ENCODE data around the gene ELP5. TPM values are rescaled to one million over a fixed set of nuclear protein-coding genes. Genes with fewer than 3 reads are reported as not detected.
"Not testable (repeated sequence)": the region's sequence is repeated elsewhere in the genome, so short reads cannot be mapped to it uniquely, and the experiment has no call there.

Gene ELP5
- total and polyA plus RNA-seq, 7 donors: 28.4 to 70.9 (median 34.3) TPM

DNA sequence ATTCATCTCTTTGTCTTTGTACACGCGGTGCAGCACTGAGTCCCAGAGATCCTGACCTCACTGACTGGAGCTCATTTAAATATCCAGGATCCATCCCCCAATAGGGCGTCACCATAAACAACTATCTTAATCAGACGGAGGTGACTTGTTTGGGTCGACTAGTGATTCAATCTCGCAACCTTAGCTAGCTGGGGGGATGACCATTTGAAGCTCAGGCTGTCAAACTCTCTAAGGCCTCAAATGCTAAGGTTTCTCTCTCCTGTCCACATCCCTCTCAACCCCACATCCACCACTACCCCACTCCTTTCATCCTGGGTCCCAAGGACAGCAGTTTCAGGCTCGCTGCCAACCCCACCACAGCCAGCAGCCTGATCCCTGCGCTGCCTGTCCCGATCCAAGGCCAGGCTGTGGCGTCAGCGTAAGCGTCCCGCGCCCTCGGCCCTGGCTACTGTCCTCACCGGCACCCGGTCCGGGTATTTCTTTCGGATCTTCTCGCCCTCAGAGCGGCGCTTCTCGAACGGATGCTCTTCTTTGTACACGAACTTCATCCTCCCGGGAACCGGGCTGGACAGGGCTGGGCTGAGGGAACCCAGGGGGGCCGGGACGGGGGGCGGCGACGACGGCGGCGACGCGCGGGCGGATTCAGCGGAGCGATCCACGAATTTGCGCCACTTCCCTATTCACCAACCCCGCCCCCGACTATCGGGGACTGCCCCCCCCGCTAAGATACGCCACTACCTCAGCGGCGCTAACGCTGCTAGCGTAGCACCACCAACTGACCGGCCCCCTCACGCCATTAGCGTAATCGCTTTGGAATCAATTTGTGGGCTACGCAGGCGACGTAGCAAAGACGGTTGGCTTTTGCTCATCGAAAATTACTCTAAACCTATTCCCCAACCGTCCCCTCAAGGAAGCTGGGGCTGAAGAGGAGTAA lies 10.0 kb upstream of the ELP5 start, which contains the start of gene GABARAP:
GABARAP (minus strand) TSS at position 667 of the 934 bp plus-strand sequence; CDS start at position 548, 119 bp downstream.
- H3K4me1 ChIP-seq: peaks cover 0 to 38% (median 35%) of the 10 kb centered on the region in 4 donors
- peak; percentile 97 for DNase-seq
- no peak for TF ChIP-seq EP300 (IDR thresholded peaks at IDR 0.05)
- TF ChIP-seq, protein P1, sequence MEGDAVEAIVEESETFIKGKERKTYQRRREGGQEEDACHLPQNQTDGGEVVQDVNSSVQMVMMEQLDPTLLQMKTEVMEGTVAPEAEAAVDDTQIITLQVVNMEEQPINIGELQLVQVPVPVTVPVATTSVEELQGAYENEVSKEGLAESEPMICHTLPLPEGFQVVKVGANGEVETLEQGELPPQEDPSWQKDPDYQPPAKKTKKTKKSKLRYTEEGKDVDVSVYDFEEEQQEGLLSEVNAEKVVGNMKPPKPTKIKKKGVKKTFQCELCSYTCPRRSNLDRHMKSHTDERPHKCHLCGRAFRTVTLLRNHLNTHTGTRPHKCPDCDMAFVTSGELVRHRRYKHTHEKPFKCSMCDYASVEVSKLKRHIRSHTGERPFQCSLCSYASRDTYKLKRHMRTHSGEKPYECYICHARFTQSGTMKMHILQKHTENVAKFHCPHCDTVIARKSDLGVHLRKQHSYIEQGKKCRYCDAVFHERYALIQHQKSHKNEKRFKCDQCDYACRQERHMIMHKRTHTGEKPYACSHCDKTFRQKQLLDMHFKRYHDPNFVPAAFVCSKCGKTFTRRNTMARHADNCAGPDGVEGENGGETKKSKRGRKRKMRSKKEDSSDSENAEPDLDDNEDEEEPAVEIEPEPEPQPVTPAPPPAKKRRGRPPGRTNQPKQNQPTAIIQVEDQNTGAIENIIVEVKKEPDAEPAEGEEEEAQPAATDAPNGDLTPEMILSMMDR (IDR thresholded peaks at IDR 0.05): no peak
- TF ChIP-seq POLR2A (IDR thresholded peaks at IDR 0.05): peak; percentile 71 to 77
- TF ChIP-seq POLR2AphosphoS5 (IDR thresholded peaks at IDR 0.05): peak; percentile 74 to 85 (median 80)
- no peaks in the 10 kb centered on the region for H3K9me3 ChIP-seq
- 0% methylated on average over 62 of the region's 62 CpGs for WGBS, 2 donors
- H3K27me3 ChIP-seq: no peaks in the 10 kb centered on the region
- H3K27ac ChIP-seq: peak within 1 kb of the TSS; percentile 96 to 99 (median 98)
- H3K36me3 ChIP-seq: peaks cover 20 to 50% (median 30%) of the 10 kb centered on the region in 4 donors
- intact Hi-C loops (cut with DNase I): loop anchor here (5.0 kb wide), 3 partner anchors 65 to 600 kb away; partner anchors contain the start of genes EIF5A and TMEM256
- H3K4me3 ChIP-seq: peak within 1 kb of the TSS; percentile 74 to 100 (median 94)

DNA sequence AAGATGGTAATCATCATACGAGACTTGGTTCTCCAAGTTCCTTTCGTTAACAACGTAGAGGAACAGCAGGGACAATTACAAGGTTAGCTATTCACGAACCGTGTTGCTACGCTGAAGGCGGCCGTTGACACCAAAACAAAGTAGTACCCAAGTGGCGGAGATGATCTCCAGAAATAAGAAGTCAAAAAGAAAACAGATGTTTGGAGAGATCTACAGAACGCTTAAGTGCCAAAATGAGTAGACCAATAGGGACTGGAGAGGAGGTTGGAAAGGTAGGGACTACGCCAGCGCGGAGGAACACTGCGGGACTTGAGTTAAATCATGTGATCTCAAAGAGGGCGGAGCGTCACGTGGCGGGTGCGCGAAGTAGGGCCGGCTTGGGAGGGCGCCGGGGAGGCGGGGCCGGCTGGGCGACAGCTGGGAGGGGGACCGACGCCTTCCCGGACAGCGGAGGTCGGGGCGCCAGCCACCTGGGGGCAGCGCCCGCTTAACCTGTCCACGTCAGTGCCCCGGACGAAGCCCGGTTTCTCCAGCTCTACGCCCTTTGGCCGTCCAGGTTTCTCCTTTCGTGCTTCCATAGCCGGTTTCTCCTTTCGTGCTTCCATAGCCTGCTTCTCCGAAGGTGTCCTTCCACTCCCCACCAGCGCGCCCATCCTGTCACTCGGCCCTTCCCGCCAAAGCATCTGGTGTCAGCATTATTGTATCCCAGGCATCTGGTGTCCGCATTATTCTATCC lies 9.1 kb upstream of the ELP5 start:
- TF ChIP-seq EP300 (IDR thresholded peaks at IDR 0.05) (peak in 2 of 4 donors; percentile 87 to 88), POLR2AphosphoS5 (IDR thresholded peaks at IDR 0.05) (peak; percentile 84 to 96 (median 92)), POLR2A (IDR thresholded peaks at IDR 0.05) (peak in 1 of 2 donors; percentile 64)
- TF ChIP-seq, protein P1 (IDR thresholded peaks at IDR 0.05): no peak
- intact Hi-C loops (cut with DNase I): loop anchor here (5.0 kb wide), 3 partner anchors 64 to 599 kb away; partner anchors contain the start of genes EIF5A and TMEM256
- peak overlapping the region; percentile 96 to 99 (median 98) for H3K27ac ChIP-seq

DNA sequence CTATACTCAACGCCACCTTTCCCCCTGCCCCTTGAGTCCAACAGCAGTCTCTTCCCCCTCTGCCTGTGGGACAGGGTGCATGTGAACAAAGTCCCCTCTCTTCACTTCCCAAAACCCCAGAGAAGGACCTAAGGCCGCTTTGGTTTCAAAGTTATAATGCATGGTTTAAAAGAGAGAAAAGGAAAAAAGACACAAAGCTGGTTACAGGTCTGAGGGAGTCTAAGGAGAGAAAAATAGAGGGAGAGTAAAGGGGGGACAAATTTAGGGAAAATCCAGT lies 8.6 kb upstream of the ELP5 start:
- TF ChIP-seq, protein P1 (IDR thresholded peaks at IDR 0.05): no peak
- no peak for TF ChIP-seq EP300 (IDR thresholded peaks at IDR 0.05)
- TF ChIP-seq POLR2A (IDR thresholded peaks at IDR 0.05): no peak
- no peak for TF ChIP-seq POLR2AphosphoS5 (IDR thresholded peaks at IDR 0.05)
- H3K27me3 ChIP-seq: no peaks in the 10 kb centered on the region
- H3K4me1 ChIP-seq: peaks cover 0 to 31% (median 29%) of the 10 kb centered on the region in 4 donors
- intact Hi-C loops (cut with DNase I): loop anchor here (5.0 kb wide), 3 partner anchors 64 to 599 kb away; partner anchors contain the start of genes EIF5A and TMEM256
- DNase-seq: no peak
- H3K4me3 ChIP-seq: peak overlapping the region; percentile 74 to 100 (median 94)
- H3K27ac ChIP-seq: peak overlapping the region; percentile 96 to 99 (median 98)
- 23 to 54% methylated on average over 2 of the region's 2 CpGs for WGBS, 2 donors
- no peaks in the 10 kb centered on the region for H3K9me3 ChIP-seq
- peaks cover 20 to 49% (median 31%) of the 10 kb centered on the region in 4 donors for H3K36me3 ChIP-seq

More for the DNA sequence above, 9.1 kb upstream of the ELP5 start:
- Histone ChIP-seq H3K36me3 (peaks cover 20 to 49% (median 31%) of the 10 kb centered on the region in 4 donors), H3K27me3 (no peaks in the 10 kb centered on the region), H3K9me3 (no peaks in the 10 kb centered on the region), H3K4me3 (peak overlapping the region; percentile 74 to 100 (median 94)), H3K4me1 (peaks cover 0 to 31% (median 28%) of the 10 kb centered on the region in 4 donors)
- WGBS, 2 donors: 1 to 2% methylated on average over 49 of the region's 49 CpGs
- DNase-seq: peak; percentile 99

DNA sequence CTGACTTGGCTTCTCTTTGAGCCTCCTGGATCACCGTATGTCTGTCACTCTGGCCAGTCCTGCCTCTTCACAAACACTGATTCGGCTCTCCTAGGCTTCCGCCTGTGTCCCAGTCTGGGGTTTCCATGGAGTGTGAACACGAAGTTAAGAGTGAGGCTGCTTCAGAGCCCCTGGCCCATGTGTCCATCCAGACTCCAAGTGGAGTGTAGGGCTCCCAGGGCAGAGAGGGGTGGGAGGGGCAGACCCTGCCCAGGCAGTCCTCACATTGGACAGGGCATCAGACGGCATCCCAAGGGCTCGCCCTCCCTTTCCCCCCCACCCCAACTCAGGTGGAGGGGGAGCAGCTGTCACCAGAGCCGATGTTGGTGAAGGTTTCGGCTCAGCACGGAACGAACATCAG lies 8.2 kb upstream of the ELP5 start:
- H3K27ac ChIP-seq: peak overlapping the region; percentile 96 to 99 (median 98)
- DNase-seq: peak; percentile 61
- WGBS, 2 donors: 76 to 87% methylated on average over 10 of the region's 10 CpGs
- not testable (repeated sequence) for H3K9me3 ChIP-seq, H3K4me3 ChIP-seq, H3K27me3 ChIP-seq
- intact Hi-C loops (cut with DNase I): loop anchor here (5.0 kb wide), 3 partner anchors 63 to 598 kb away; partner anchors contain the start of genes EIF5A and TMEM256
- H3K36me3 ChIP-seq: peaks cover 20 to 49% (median 31%) of the 10 kb centered on the region in 4 donors
- peaks cover 0 to 34% (median 34%) of the 10 kb centered on the region in 4 donors for H3K4me1 ChIP-seq
